Stimulated activated CD8-positive, alpha-beta memory T cell treated with anti-CD3 and anti-CD28 coated beads, Interleukin-7, amount 100 ng/mL, for 4 hours (primary cell): ENCODE measurements around the gene UHMK1.
"Not testable (repeated sequence)": the region's sequence is repeated elsewhere in the genome, so short reads cannot be mapped to it uniquely, and the experiment has no call there.

Source experiments
- DNase-seq, 2 donors: peaks; one replicate each; pipeline ENCODE4 v3.0.0-alpha.2; 2020; ENCODE audit warnings: low read depth in 2 of 2

UHMK1 gene

GRCh38 chr1:162497723-162498495, at the start of gene UHMK1:
Gene UHMK1, plus strand, starts transcription at chr1:162497818. Its CDS starts 183 bp downstream, at chr1:162498001.
- DNase-seq: peak; percentile 85 to 89

GRCh38 chr1:162454361-162454760, 43.3 kb upstream of the UHMK1 start:
- DNase-seq: not testable (repeated sequence)

- no peak for DNase-seq
Measured at GRCh38 chr1:162456323-162456722, 41.3 kb upstream of the UHMK1 start.

- no peak for DNase-seq
Measured at GRCh38 chr1:162458236-162458635, 39.4 kb upstream of the UHMK1 start.

GRCh38 chr1:162462425-162462824, 35.2 kb upstream of the UHMK1 start:
- DNase-seq: not testable (repeated sequence)

GRCh38 chr1:162463021-162463420, 34.6 kb upstream of the UHMK1 start:
- DNase-seq: no peak

- DNase-seq: no peak
Measured at GRCh38 chr1:162466797-162467196, 30.8 kb upstream of the UHMK1 start.

GRCh38 chr1:162470216-162470615, 27.4 kb upstream of the UHMK1 start:
- no peak for DNase-seq

GRCh38 chr1:162471290-162471853, 26.2 kb upstream of the UHMK1 start:
- no peak for DNase-seq

- DNase-seq: no peak
Measured at GRCh38 chr1:162475089-162475488, 22.5 kb upstream of the UHMK1 start.

GRCh38 chr1:162475539-162476185, 22.0 kb upstream of the UHMK1 start:
- no peak for DNase-seq

- no peak for DNase-seq
Measured at GRCh38 chr1:162476620-162477019, 21.0 kb upstream of the UHMK1 start.

GRCh38 chr1:162485236-162485635, 12.4 kb upstream of the UHMK1 start:
- DNase-seq: no peak

- no peak for DNase-seq
Measured at GRCh38 chr1:162487241-162487640, 10.4 kb upstream of the UHMK1 start.

GRCh38 chr1:162488219-162488618, 9.4 kb upstream of the UHMK1 start:
- DNase-seq: no peak

- DNase-seq: not testable (repeated sequence)
Measured at GRCh38 chr1:162495531-162496233, 1.9 kb upstream of the UHMK1 start.

- DNase-seq: no peak
Measured at GRCh38 chr1:162497104-162497722, 405 bp upstream of the UHMK1 start.

GRCh38 chr1:162498496-162498810, 835 bp downstream of the UHMK1 start:
- no peak for DNase-seq

- no peak for DNase-seq
Measured at GRCh38 chr1:162500805-162501204, 3.2 kb downstream of the UHMK1 start.

- DNase-seq: no peak
Measured at GRCh38 chr1:162502077-162502476, 4.5 kb downstream of the UHMK1 start.

GRCh38 chr1:162502928-162503327, 5.3 kb downstream of the UHMK1 start:
- DNase-seq: no peak

- DNase-seq: no peak
Measured at GRCh38 chr1:162527314-162527713, 29.7 kb downstream of the UHMK1 start.
